DND-41 (cell line): ENCODE measurements around the gene SLC17A6.

ENCODE experiments used
- CTCF ChIP-seq: IDR thresholded peaks from 2 replicates; pipeline ENCODE4 v1.5.1; 2012; ENCODE audit warnings: borderline replicate concordance, low read length, moderate library complexity, mild to moderate bottlenecking; ENCODE audit not compliant: poor library complexity, severe bottlenecking; ENCODE audit errors: extremely low read depth
- EZH2 ChIP-seq: IDR thresholded peaks from 3 replicates; pipeline ENCODE4 v1.6.1; 2012; ENCODE audit warnings: borderline replicate concordance, low read depth, mild to moderate bottlenecking, moderate library complexity, low read length, inconsistent platforms; ENCODE audit not compliant: severe bottlenecking

GRCh38 chr11:22340235-22340634, 2.1 kb downstream of the SLC17A6 start:
- TF ChIP-seq CTCF (no peak), EZH2 (no peak)
